Skeletal muscle tissue (tissue), 4 donors: ENCODE results near the gene ARSI. TPM values are rescaled to one million over a fixed set of nuclear protein-coding genes. Genes with fewer than 3 reads are reported as not detected.
A peak's percentile ranks its signal among the peaks of the same experiment; 100 is the strongest.

Source experiments
- H3K27ac ChIP-seq: one replicate; pipeline ENCODE4 v1.7.0; 2013; ENCODE audit warnings: mild to moderate bottlenecking, low read depth, low read length, inconsistent platforms
- H3K27me3 ChIP-seq, 3 donors: one replicate each; pipeline ENCODE4 v1.7.0; 2013; ENCODE audit warnings: low read length in 3 of 3; ENCODE audit not compliant: control insufficient read depth in 3 of 3, insufficient read depth in 3 of 3
- H3K36me3 ChIP-seq, 3 donors: one replicate each; pipeline ENCODE4 v1.7.0; 2013; ENCODE audit warnings: low read length in 3 of 3; ENCODE audit not compliant: control insufficient read depth in 3 of 3, insufficient read depth in 3 of 3
- H3K4me1 ChIP-seq, 3 donors: one replicate each; pipeline ENCODE4 v1.7.0; 2013; ENCODE audit warnings: low read length in 3 of 3, mild to moderate bottlenecking in 3 of 3; ENCODE audit not compliant: control insufficient read depth in 3 of 3, insufficient read depth in 3 of 3
- H3K4me3 ChIP-seq, 3 donors: one replicate each; pipeline ENCODE4 v1.7.0; 2013; ENCODE audit warnings: low read length in 3 of 3
- H3K9ac ChIP-seq, 3 donors: one replicate each; pipeline ENCODE4 v1.7.0; 2013; ENCODE audit warnings: low read length in 3 of 3, mild to moderate bottlenecking in 3 of 3, moderate library complexity in 2 of 3, low read depth in 1 of 3
- H3K9me3 ChIP-seq, 3 donors: one replicate each; pipeline ENCODE4 v1.7.0; 2013; ENCODE audit warnings: low read length in 3 of 3; ENCODE audit not compliant: control insufficient read depth in 3 of 3
- total RNA-seq: library from RNA; depleted of rRNA; stranded (reverse); fragments of >200 nt; gene quantifications from one replicate; pipeline ENCODE4 v1.2.3, GENCODE V29; 2014
- donor health status: Osteomylitis.

ARSI gene
- total RNA-seq, 1 donor from 2014 or later, result 9.9 TPM

- Histone ChIP-seq H3K4me3 (no peak overlapping the region), H3K27ac (no peak overlapping the region), H3K4me1 (peaks cover 0 to 7% (median 0%) of the 10 kb centered on the region in 3 donors), H3K9me3 (no peaks in the 10 kb centered on the region), H3K9ac (no peak overlapping the region), H3K27me3 (peaks cover 0 to 4% (median 0%) of the 10 kb centered on the region in 3 donors), H3K36me3 (no peaks in the 10 kb centered on the region)
Measured at GRCh38 chr5:150309886-150310239, 7.2 kb upstream of the ARSI start.

- H3K9ac ChIP-seq, result no peak overlapping the region
- no peaks in the 10 kb centered on the region for H3K36me3 ChIP-seq
- no peaks in the 10 kb centered on the region for H3K9me3 ChIP-seq
- peaks cover 0 to 7% (median 0%) of the 10 kb centered on the region in 3 donors for H3K4me1 ChIP-seq
- no peak overlapping the region for H3K27ac ChIP-seq
- peaks cover 0 to 6% (median 0%) of the 10 kb centered on the region in 3 donors for H3K27me3 ChIP-seq
- no peak overlapping the region for H3K4me3 ChIP-seq
Measured at GRCh38 chr5:150309101-150309885, 6.6 kb upstream of the ARSI start.

GRCh38 chr5:150307617-150308426, 5.1 kb upstream of the ARSI start:
- Histone ChIP-seq H3K36me3 (no peaks in the 10 kb centered on the region), H3K27ac (no peak overlapping the region), H3K4me3 (no peak overlapping the region), H3K9me3 (no peaks in the 10 kb centered on the region), H3K4me1 (peaks cover 3 to 4% (median 3%) of the 10 kb centered on the region in 3 donors), H3K9ac (no peak overlapping the region), H3K27me3 (peaks cover 3 to 10% (median 3%) of the 10 kb centered on the region in 3 donors)

GRCh38 chr5:150306775-150307174, 4.1 kb upstream of the ARSI start:
- H3K36me3 ChIP-seq, result no peaks in the 10 kb centered on the region
- H3K4me3 ChIP-seq, result no peak overlapping the region
- H3K27me3 ChIP-seq, result peaks cover 5 to 15% (median 6%) of the 10 kb centered on the region in 3 donors
- no peaks in the 10 kb centered on the region for H3K9me3 ChIP-seq
- no peak overlapping the region for H3K27ac ChIP-seq
- peaks cover 4 to 12% (median 6%) of the 10 kb centered on the region in 3 donors for H3K4me1 ChIP-seq
- no peak overlapping the region for H3K9ac ChIP-seq

- Histone ChIP-seq H3K27ac (no peak overlapping the region), H3K4me1 (peaks cover 4 to 20% (median 6%) of the 10 kb centered on the region in 3 donors), H3K27me3 (peaks cover 6 to 11% (median 7%) of the 10 kb centered on the region in 3 donors), H3K9ac (no peak overlapping the region), H3K4me3 (no peak overlapping the region), H3K9me3 (no peaks in the 10 kb centered on the region), H3K36me3 (no peaks in the 10 kb centered on the region)
Measured at GRCh38 chr5:150305557-150305956, 2.9 kb upstream of the ARSI start.

- Histone ChIP-seq H3K9ac (no peak overlapping the region), H3K27ac (no peak overlapping the region), H3K4me3 (no peak overlapping the region), H3K36me3 (no peaks in the 10 kb centered on the region), H3K4me1 (peaks cover 4 to 20% (median 6%) of the 10 kb centered on the region in 3 donors), H3K9me3 (no peaks in the 10 kb centered on the region), H3K27me3 (peaks cover 6 to 11% (median 7%) of the 10 kb centered on the region in 3 donors)
Measured at GRCh38 chr5:150305095-150305494, 2.4 kb upstream of the ARSI start.

GRCh38 chr5:150304481-150305081, 1.9 kb upstream of the ARSI start:
- no peaks in the 10 kb centered on the region for H3K36me3 ChIP-seq
- no peaks in the 10 kb centered on the region for H3K9me3 ChIP-seq
- no peak overlapping the region for H3K9ac ChIP-seq
- H3K4me1 ChIP-seq, result peaks cover 6 to 20% (median 6%) of the 10 kb centered on the region in 3 donors
- peaks cover 6 to 11% (median 7%) of the 10 kb centered on the region in 3 donors for H3K27me3 ChIP-seq
- H3K4me3 ChIP-seq, result no peak overlapping the region
- no peak overlapping the region for H3K27ac ChIP-seq

GRCh38 chr5:150303660-150304386, 1.1 kb upstream of the ARSI start:
- H3K27me3 ChIP-seq, result peaks cover 6 to 11% (median 7%) of the 10 kb centered on the region in 3 donors
- no peak overlapping the region for H3K9ac ChIP-seq
- no peaks in the 10 kb centered on the region for H3K9me3 ChIP-seq
- H3K4me1 ChIP-seq, result peaks cover 6 to 20% (median 8%) of the 10 kb centered on the region in 3 donors
- no peak overlapping the region for H3K27ac ChIP-seq
- no peaks in the 10 kb centered on the region for H3K36me3 ChIP-seq
- no peak overlapping the region for H3K4me3 ChIP-seq

- peaks cover 6 to 20% (median 8%) of the 10 kb centered on the region in 3 donors for H3K4me1 ChIP-seq
- no peaks in the 10 kb centered on the region for H3K36me3 ChIP-seq
- peak overlapping the region in 2 of 3 donors; percentile 47 to 60 for H3K4me3 ChIP-seq
- no peaks in the 10 kb centered on the region for H3K9me3 ChIP-seq
- no peak overlapping the region for H3K27ac ChIP-seq
- peaks cover 6 to 11% (median 7%) of the 10 kb centered on the region in 3 donors for H3K27me3 ChIP-seq
- H3K9ac ChIP-seq, result peak overlapping the region in 1 of 3 donors; percentile 74
Measured at GRCh38 chr5:150303070-150303615, 438 bp upstream of the ARSI start.
